ENCODE data around the gene STK10.

The STK10 gene

DNA sequence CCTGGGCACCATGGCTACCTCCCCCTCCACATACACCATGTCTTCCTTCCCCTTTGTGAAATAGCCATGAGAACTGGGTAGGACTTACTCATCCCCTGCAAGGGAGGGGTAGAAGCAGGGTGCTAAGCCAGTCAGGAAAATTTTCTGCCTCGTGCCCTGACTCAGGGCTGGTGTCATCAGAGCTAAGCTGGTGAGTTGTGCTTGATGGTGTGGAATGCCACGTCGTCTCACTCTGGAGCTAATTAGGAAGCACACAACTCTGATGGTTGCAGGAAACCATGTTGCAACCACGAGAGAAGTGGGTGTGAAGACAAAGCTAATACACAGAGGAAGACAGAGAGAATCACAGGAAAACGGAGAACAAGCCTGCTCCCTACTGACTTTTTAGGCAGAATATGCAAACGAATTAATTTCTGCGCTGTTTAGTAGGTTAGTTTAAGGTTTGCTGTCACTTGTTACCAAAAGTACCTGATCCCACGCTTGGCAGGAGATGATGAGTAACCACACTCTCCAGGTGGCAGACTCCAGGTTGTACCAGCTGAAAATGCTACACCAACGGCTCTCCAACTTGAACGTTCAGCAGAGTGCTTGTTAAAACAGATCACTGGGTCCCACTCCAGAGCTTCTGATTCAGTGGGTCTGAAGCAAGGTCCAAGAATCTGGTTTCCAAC, 54.5 kb downstream of the STK10 start:
- TF ChIP-seq CREB1 (IDR thresholded peaks at IDR 0.05; ENCODE audit: low read depth) (no peak), ZBTB7A (IDR thresholded peaks at IDR 0.05; ENCODE audit: low read depth) (no peak), RAD21 (IDR thresholded peaks at IDR 0.05; ENCODE audit: low read depth) (no peak), TEAD4 (IDR thresholded peaks at IDR 0.05) (no peak), TCF12 (IDR thresholded peaks at IDR 0.05; ENCODE audit: low read depth) (no peak), EGR1 (IDR thresholded peaks at IDR 0.05) (no peak), EP300 (IDR thresholded peaks at IDR 0.05; ENCODE audit: borderline replicate concordance) (no peak), FOXM1 (IDR thresholded peaks at IDR 0.05; ENCODE audit: borderline replicate concordance, low read depth) (no peak), CEBPB (IDR thresholded peaks at IDR 0.05) (no peak), YY1 (IDR thresholded peaks at IDR 0.05; ENCODE audit: low read depth) (no peak), NFIC (IDR thresholded peaks at IDR 0.05) (no peak)
- TF ChIP-seq, protein P1, sequence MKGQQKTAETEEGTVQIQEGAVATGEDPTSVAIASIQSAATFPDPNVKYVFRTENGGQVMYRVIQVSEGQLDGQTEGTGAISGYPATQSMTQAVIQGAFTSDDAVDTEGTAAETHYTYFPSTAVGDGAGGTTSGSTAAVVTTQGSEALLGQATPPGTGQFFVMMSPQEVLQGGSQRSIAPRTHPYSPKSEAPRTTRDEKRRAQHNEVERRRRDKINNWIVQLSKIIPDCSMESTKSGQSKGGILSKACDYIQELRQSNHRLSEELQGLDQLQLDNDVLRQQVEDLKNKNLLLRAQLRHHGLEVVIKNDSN (IDR thresholded peaks at IDR 0.05) = no peak
- TF ChIP-seq, protein P2, sequence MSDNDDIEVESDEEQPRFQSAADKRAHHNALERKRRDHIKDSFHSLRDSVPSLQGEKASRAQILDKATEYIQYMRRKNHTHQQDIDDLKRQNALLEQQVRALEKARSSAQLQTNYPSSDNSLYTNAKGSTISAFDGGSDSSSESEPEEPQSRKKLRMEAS (IDR thresholded peaks at IDR 0.05) = no peak
- TF ChIP-seq, protein P3, sequence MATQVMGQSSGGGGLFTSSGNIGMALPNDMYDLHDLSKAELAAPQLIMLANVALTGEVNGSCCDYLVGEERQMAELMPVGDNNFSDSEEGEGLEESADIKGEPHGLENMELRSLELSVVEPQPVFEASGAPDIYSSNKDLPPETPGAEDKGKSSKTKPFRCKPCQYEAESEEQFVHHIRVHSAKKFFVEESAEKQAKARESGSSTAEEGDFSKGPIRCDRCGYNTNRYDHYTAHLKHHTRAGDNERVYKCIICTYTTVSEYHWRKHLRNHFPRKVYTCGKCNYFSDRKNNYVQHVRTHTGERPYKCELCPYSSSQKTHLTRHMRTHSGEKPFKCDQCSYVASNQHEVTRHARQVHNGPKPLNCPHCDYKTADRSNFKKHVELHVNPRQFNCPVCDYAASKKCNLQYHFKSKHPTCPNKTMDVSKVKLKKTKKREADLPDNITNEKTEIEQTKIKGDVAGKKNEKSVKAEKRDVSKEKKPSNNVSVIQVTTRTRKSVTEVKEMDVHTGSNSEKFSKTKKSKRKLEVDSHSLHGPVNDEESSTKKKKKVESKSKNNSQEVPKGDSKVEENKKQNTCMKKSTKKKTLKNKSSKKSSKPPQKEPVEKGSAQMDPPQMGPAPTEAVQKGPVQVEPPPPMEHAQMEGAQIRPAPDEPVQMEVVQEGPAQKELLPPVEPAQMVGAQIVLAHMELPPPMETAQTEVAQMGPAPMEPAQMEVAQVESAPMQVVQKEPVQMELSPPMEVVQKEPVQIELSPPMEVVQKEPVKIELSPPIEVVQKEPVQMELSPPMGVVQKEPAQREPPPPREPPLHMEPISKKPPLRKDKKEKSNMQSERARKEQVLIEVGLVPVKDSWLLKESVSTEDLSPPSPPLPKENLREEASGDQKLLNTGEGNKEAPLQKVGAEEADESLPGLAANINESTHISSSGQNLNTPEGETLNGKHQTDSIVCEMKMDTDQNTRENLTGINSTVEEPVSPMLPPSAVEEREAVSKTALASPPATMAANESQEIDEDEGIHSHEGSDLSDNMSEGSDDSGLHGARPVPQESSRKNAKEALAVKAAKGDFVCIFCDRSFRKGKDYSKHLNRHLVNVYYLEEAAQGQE (IDR thresholded peaks at IDR 0.05; ENCODE audit: low read depth) = no peak

DNA sequence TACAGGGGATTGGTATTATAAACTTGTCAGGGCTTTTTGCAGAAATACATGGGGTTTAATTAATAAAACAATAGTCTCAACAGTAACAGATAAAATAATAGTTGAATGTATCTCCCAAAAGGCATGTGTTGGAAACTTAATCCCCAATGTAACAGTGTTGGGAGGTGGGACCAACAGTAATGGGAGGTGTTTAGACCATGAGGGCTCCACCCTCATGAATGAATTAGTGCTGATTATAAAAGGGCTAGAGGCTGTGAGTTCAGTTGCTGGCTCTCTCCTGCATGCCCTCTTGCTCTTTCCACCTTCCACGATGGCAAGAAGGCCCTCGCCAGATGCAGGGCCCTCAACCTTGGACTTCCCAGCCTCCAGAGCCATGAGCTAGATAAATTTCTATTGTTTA, 56.3 kb downstream of the STK10 start:
- TF ChIP-seq, protein P3 (IDR thresholded peaks at IDR 0.05; ENCODE audit: low read depth) = no peak
- TF ChIP-seq YY1 (IDR thresholded peaks at IDR 0.05; ENCODE audit: low read depth) = no peak
- TF ChIP-seq EP300 (IDR thresholded peaks at IDR 0.05; ENCODE audit: borderline replicate concordance) = no peak
- no peak for TF ChIP-seq TCF12 (IDR thresholded peaks at IDR 0.05; ENCODE audit: low read depth)
- TF ChIP-seq RAD21 (IDR thresholded peaks at IDR 0.05; ENCODE audit: low read depth) = no peak
- no peak for TF ChIP-seq EGR1 (IDR thresholded peaks at IDR 0.05)
- no peak for TF ChIP-seq TAF1 (IDR thresholded peaks at IDR 0.05; ENCODE audit: low read depth)
- TF ChIP-seq, protein P2 (IDR thresholded peaks at IDR 0.05) = no peak
- TF ChIP-seq CREB1 (IDR thresholded peaks at IDR 0.05; ENCODE audit: low read depth) = no peak
- TF ChIP-seq, protein P1 (IDR thresholded peaks at IDR 0.05) = no peak

DNA sequence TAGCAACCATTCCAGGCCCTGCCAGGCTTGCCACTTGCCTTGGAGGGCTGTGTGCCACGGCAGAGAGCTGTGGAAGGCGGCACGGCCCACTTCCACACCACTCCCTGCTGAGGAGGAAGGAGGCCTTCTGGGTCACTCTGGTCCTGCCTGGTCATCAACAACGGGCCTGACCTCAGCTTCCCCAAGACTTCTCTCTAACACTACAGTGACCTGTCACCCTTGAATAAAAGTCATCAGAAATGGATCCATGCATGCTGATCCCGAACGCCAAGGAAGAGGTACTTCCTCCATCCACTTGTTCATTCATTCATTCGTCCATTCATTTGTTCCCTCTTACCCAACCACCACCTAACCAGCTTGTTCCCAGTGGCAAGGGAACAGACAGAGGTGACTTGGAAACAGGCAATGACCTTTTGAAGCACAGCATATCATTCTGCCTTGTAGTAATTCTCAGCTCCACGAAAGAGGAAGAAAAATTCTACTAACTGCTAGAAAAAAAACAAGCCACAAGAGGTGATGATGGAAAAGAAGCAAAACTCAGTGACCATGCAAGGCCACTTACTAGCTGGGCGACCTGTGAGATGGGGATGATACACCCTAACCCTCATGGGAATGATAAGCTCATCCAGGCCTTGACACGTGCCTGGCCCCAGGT, 58.6 kb downstream of the STK10 start:
- TF ChIP-seq CREB1 (IDR thresholded peaks at IDR 0.05; ENCODE audit: low read depth) = no peak
- no peak for TF ChIP-seq RAD21 (IDR thresholded peaks at IDR 0.05; ENCODE audit: low read depth)
- TF ChIP-seq, protein P1 (IDR thresholded peaks at IDR 0.05) = no peak
- TF ChIP-seq EP300 (IDR thresholded peaks at IDR 0.05; ENCODE audit: borderline replicate concordance) = no peak
- no peak for TF ChIP-seq EGR1 (IDR thresholded peaks at IDR 0.05)
- TF ChIP-seq, protein P2 (IDR thresholded peaks at IDR 0.05) = no peak
- TF ChIP-seq FOXM1 (IDR thresholded peaks at IDR 0.05; ENCODE audit: borderline replicate concordance, low read depth) = no peak
- TF ChIP-seq TCF12 (IDR thresholded peaks at IDR 0.05; ENCODE audit: low read depth) = no peak
- TF ChIP-seq TEAD4 (IDR thresholded peaks at IDR 0.05) = no peak
- TF ChIP-seq YY1 (IDR thresholded peaks at IDR 0.05; ENCODE audit: low read depth) = no peak

DNA sequence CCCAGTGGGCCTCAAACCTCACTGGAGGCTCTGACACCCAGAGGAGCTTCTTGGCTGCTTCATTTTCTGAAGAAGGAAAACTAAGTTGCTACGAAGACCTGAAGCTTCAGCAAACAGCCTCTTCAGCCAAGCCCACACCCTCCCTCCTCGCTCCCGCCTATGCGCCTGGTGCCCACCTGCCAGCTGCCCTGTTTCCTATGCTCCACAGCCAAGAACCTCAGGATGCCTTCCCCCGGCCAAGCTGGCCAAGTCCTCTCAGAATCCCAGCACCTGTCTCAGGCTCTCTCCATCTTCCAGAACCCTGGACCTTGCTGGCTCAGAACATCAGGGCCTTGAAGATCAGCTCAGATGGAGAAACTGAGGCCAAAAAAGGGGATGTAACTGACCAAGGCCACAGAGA, 60.4 kb downstream of the STK10 start:
- no peak for TF ChIP-seq TCF12 (IDR thresholded peaks at IDR 0.05; ENCODE audit: low read depth)
- no peak for TF ChIP-seq NFIC (IDR thresholded peaks at IDR 0.05)
- TF ChIP-seq TAF1 (IDR thresholded peaks at IDR 0.05; ENCODE audit: low read depth) = no peak
- TF ChIP-seq FOXM1 (IDR thresholded peaks at IDR 0.05; ENCODE audit: borderline replicate concordance, low read depth) = no peak
- no peak for TF ChIP-seq RAD21 (IDR thresholded peaks at IDR 0.05; ENCODE audit: low read depth)
- no peak for TF ChIP-seq EGR1 (IDR thresholded peaks at IDR 0.05)
- TF ChIP-seq, protein P1 (IDR thresholded peaks at IDR 0.05) = no peak
- TF ChIP-seq, protein P2 (IDR thresholded peaks at IDR 0.05) = no peak
- no peak for TF ChIP-seq CEBPB (IDR thresholded peaks at IDR 0.05)
- no peak for TF ChIP-seq YY1 (IDR thresholded peaks at IDR 0.05; ENCODE audit: low read depth)

Measured in Ishikawa (cell line).